Pancreas (tissue), 10 donors: ENCODE data around the gene LGALS3. TPM values are rescaled to one million over a fixed set of nuclear protein-coding genes. Genes with fewer than 3 reads are reported as not detected.
A peak's percentile ranks its signal among the peaks of the same experiment; 100 is the strongest.

Experiments
- ATAC-seq, 4 donors: fragments of 200-7000 bp; cut with Tn5 transposase; one replicate each; pipeline versions ENCODE4 v1.8.0 to v1.9.1; 2020; ENCODE audit warnings: mild to moderate bottlenecking in 4 of 4, moderate library complexity in 4 of 4
- DNase-seq, 6 donors: peaks; one replicate each; pipeline ENCODE4 v3.0.0-alpha.2; 2020
- FAIRE-seq: peaks from 2 replicates; lab custom pipeline; 2012; peaks lifted over from hg19 to GRCh38; lab: Jason Lieb, UNC
- H3K27ac ChIP-seq, 4 donors: fragments of 200-600 bp; sonication (generic); 1 replicate in 3 of 4; 2 replicates in 1 of 4; pipeline versions ENCODE4 v1.5.0 to v1.8.0; 2020
- H3K27me3 ChIP-seq, 4 donors: fragments of 200-600 bp; one replicate each; pipeline ENCODE4 v1.8.0; 2021
- H3K36me3 ChIP-seq, 3 donors: fragments of 200-600 bp; sonication (generic) in 1 of 3; one replicate each; pipeline versions ENCODE4 v1.5.0 to v1.8.0; 2020 to 2021
- H3K4me1 ChIP-seq, 3 donors: fragments of 200-600 bp; one replicate each; pipeline ENCODE4 v1.8.0; 2021
- H3K4me3 ChIP-seq, 4 donors: fragments of 200-600 bp; sonication (generic) in 2 of 4; one replicate each; pipeline versions ENCODE4 v1.5.0 to v1.8.0; 2020 to 2021
- H3K9me3 ChIP-seq, 4 donors: fragments of 200-600 bp; one replicate each; pipeline ENCODE4 v1.8.0; 2021
- whole genome bisulfite sequencing, 2 donors: extraction: QIAGEN DNeasy Blood & Tissue Kit; methylation state at CpG; one replicate each; pipeline ENCODE4 v1.1.7; 2013; 5-methylcytosine and 5-hydroxymethylcytosine counted together
- intact Hi-C, 3 donors: fragments of 100-400 bp; cut with DNase I; formaldehyde crosslinking; loops; one replicate each; pipeline versions ENCODE4 v1.11.1 to v1.14.2; 2022
- polyA plus RNA-seq, 2 donors: library from polyadenylated mRNA; stranded (reverse); fragments of 200-250 nt; gene quantifications; one replicate each; pipeline ENCODE4 v1.2.3, GENCODE V29; 2013
- total RNA-seq, 6 donors: library from RNA; stranded (reverse); fragmentation: NEBNext Ultra II Directional in 4 of 6; extraction: Animal tissue kit (Norgen Biotek cat#: 25700) in 4 of 6; gene quantifications; one replicate each; pipeline versions ENCODE4 v1.2.1 to v1.2.4, GENCODE V29; 2021 to 2023
- TF ChIP-seq, protein P1 (sequence below), 4 donors: fragments of 200-600 bp; sonication (generic) in 3 of 4; IDR thresholded peaks; one replicate each; pipeline versions ENCODE4 v1.5.0 to v1.8.0; 2021; ENCODE audit warnings: antibody characterized with exemption in 4 of 4
- donor health status: healthy with polysubstance abuse.
- donor health status: DM: no; HTN: no; CAD: no; lungs with moderate emphysema.
- donor health status: DM: no; HTN: no; CAD: no.
- donor health status: control.
- donor health status: control.
- donor health status: Bipolar disorder and iron deficiency.
- donor health status: DM: yes; HTN: yes; CAD: no.
- donor health status: DM: no; HTN: no; CAD: no.
- donor health status: DM: no; HTN: no; CAD: no.
- donor health status: DM: yes; HTN: yes; CAD: no.

Gene LGALS3
- total and polyA plus RNA-seq, 8 donors: 22.6 to 77.8 (median 50.0) TPM

DNA sequence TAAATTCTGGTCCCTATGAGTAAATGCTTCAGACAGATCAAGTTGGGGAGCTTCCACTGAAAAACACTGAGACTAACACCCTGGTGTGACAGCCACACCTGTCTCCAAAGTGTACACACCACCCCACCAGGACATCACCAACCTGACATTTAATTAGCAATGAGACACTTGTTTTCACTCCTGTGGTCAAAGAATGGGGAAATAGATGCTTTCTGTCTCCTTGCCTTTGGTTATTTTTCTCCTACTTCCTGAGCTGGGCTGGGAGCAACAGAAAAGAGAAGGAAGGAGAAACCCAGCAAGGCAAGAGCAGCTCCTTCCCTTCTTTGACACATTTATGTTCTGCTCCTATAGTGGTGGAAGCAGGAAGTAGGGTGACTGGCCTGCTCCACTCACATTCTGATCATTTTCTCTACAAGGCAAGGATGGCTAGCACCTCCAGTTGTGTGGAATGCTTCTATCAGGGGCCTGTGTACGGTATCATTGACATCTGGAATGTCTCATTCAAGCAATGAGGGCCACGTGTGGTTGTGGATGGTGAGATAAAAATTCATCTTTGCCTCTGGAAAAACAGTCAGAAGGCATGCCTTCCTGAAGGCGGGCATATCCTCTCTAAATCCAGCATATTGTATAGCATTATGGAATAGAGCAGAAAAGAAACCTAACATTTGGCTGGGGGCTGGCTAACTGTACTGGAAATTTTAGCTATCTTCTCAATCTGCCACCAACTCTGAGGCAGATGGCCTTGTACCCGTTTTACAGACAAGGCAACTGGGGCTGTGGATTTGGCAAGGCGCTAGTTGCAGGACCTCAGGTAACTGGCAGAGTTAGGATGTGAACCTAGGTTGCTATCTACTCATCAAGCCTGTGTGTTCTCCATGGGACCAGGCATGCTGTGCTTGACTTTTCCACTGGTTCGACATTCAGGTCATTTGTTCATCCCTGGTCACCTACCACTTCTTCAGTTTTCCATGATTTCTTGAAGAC, 24.8 kb upstream of the LGALS3 start:
- Histone ChIP-seq H3K36me3 (no peaks in the 10 kb centered on the region), H3K27ac (peak overlapping the region; percentile 66 to 89 (median 78)), H3K27me3 (no peaks in the 10 kb centered on the region), H3K9me3 (no peaks in the 10 kb centered on the region), H3K4me3 (no peak overlapping the region), H3K4me1 (peaks cover 10 to 43% (median 27%) of the 10 kb centered on the region in 3 donors)
- intact Hi-C loops: no loop called here
- no peak for ATAC-seq
- DNase-seq: no peak
- WGBS, 2 donors: 86 to 91% methylated on average over 6 of the region's 6 CpGs
- FAIRE-seq: no peak
- TF ChIP-seq, protein P1, sequence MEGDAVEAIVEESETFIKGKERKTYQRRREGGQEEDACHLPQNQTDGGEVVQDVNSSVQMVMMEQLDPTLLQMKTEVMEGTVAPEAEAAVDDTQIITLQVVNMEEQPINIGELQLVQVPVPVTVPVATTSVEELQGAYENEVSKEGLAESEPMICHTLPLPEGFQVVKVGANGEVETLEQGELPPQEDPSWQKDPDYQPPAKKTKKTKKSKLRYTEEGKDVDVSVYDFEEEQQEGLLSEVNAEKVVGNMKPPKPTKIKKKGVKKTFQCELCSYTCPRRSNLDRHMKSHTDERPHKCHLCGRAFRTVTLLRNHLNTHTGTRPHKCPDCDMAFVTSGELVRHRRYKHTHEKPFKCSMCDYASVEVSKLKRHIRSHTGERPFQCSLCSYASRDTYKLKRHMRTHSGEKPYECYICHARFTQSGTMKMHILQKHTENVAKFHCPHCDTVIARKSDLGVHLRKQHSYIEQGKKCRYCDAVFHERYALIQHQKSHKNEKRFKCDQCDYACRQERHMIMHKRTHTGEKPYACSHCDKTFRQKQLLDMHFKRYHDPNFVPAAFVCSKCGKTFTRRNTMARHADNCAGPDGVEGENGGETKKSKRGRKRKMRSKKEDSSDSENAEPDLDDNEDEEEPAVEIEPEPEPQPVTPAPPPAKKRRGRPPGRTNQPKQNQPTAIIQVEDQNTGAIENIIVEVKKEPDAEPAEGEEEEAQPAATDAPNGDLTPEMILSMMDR (IDR thresholded peaks at IDR 0.05): no peak

DNA sequence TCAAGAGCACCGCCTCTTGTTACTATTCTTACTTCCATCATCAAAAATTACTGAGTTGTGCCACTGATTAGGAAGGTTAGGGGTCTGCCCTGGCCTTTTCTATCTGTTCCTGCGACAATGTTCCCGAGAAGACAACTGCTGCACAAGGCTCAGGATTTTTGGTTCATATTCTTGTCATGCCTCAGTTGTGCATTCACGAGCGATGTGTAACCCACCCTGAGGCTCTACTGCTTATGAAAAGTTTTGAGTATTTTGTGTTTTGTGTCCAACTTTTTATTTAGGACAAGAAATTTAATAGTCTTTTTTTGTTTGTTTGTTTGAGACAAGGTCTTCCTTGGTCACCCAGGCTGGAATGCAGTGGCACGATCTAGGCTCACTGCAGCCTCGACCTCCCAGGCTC, 23.1 kb upstream of the LGALS3 start:
- WGBS, 2 donors: 91 to 92% methylated on average over 7 of the region's 7 CpGs
- no peak for FAIRE-seq
- DNase-seq: no peak

DNA sequence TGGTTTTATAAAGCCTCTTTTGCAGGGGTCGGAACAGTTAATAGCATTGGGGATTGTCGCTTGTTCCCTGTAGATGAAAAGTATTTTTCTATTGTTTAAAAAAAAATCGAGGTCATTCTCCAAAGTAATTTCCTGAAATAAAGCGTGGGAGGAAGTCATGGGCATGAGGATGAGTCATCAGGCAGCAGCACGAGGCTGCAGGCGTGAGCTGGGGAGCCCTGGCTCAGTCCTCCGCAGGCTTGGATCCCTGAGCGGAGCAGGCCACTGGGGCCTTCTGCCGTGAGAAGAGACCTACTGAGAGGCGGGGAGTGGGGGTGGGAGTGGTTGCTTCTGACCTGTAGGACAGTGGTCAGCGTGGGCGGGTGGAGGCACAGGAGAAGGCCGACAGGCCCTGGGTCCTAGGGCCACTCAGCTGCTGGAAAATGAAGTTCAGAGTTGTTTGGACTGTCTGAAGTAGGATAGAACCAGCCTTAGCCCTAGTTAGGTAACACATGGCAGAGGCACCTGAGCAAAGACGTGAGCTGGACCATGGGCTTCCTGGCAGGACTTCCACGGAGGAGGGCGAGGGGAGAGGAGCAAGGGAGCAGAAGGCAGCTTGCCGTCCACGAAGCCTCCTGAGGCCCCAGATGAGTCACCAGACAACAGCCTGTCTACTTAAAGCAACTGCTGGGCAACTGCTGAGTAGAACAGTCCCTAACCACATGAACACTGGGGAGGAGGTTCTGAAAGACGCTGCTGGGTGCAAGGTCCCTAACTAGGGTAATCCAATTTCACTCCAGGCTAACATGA, 21.1 kb upstream of the LGALS3 start:
- Histone ChIP-seq H3K4me1 (peaks cover 0 to 25% (median 12%) of the 10 kb centered on the region in 3 donors), H3K36me3 (no peaks in the 10 kb centered on the region), H3K9me3 (no peaks in the 10 kb centered on the region), H3K27me3 (no peaks in the 10 kb centered on the region), H3K27ac (peak overlapping the region; percentile 43 to 90 (median 74)), H3K4me3 (no peak overlapping the region)
- TF ChIP-seq, protein P1 (IDR thresholded peaks at IDR 0.05): no peak
- intact Hi-C loops: no loop called here
- FAIRE-seq: no peak
- 57 to 58% methylated on average over 19 of the region's 19 CpGs for WGBS, 2 donors
- peak; percentile 77 to 92 (median 83) for ATAC-seq
- peak; percentile 64 to 84 (median 80) for DNase-seq

More for the DNA sequence above, 23.1 kb upstream of the LGALS3 start:
- ATAC-seq: no peak
- no peaks in the 10 kb centered on the region for H3K9me3 ChIP-seq
- no peaks in the 10 kb centered on the region for H3K27me3 ChIP-seq
- no peak overlapping the region for H3K27ac ChIP-seq
- no peak overlapping the region for H3K4me3 ChIP-seq
- intact Hi-C loops: no loop called here
- TF ChIP-seq, protein P1 (IDR thresholded peaks at IDR 0.05): no peak
- no peaks in the 10 kb centered on the region for H3K36me3 ChIP-seq
- H3K4me1 ChIP-seq: peaks cover 10 to 43% (median 27%) of the 10 kb centered on the region in 3 donors

- H3K36me3 ChIP-seq: no peaks in the 10 kb centered on the region
- H3K4me3 ChIP-seq: no peak overlapping the region
- ATAC-seq: no peak
- FAIRE-seq: no peak
- intact Hi-C loops: no loop called here
- no peak overlapping the region for H3K27ac ChIP-seq
- H3K9me3 ChIP-seq: no peaks in the 10 kb centered on the region
- WGBS, 2 donors: 92 to 96% methylated on average over 1 of the region's 1 CpG
- peaks cover 0 to 13% (median 0%) of the 10 kb centered on the region in 3 donors for H3K4me1 ChIP-seq
- DNase-seq: no peak
- H3K27me3 ChIP-seq: no peaks in the 10 kb centered on the region
- TF ChIP-seq, protein P1 (IDR thresholded peaks at IDR 0.05): no peak
These were observed 19.2 kb upstream of the LGALS3 start for GRCh38 chr14:55109836-55110235.
